BJ (cell line): ENCODE data around the gene PTPN23. TPM values are rescaled to one million over a fixed set of nuclear protein-coding genes. Genes with fewer than 3 reads are reported as not detected.
A peak's percentile ranks its signal among the peaks of the same experiment; 100 is the strongest.

ENCODE experiments used
- CTCF ChIA-PET: fragments of 350-600 bp; formaldehyde crosslinking; extraction: SDS; loops from one replicate; lab custom pipeline; 2021; ENCODE audit warnings: antibody characterized with exemption, inconsistent platforms; lab: Yijun Ruan, JAX
- POLR2A ChIA-PET: fragments of 300-600 bp; sonication (Branson Sonifier 250); formaldehyde crosslinking; extraction: SDS; loops from one replicate; lab custom pipeline; 2021; ENCODE audit warnings: antibody characterized with exemption; lab: Charles Lee
- DNase-seq: peaks from one replicate; pipeline ENCODE4 v3.0.0-alpha.2; 2011; ENCODE audit warnings: low read depth
- H3K27me3 ChIP-seq: 2 replicates; pipeline ENCODE4 v1.6.0; 2011; ENCODE audit warnings: low read length; ENCODE audit not compliant: control insufficient read depth, insufficient read depth
- H3K36me3 ChIP-seq: 2 replicates; pipeline ENCODE4 v1.5.1; 2011; ENCODE audit warnings: low read length; ENCODE audit not compliant: control insufficient read depth, insufficient read depth
- H3K4me3 ChIP-seq: 2 replicates; pipeline ENCODE4 v1.5.1; 2011; ENCODE audit warnings: low read depth, mild to moderate bottlenecking, control low read depth, low read length
- CTCF ChIP-seq: IDR thresholded peaks from 2 replicates; pipeline ENCODE4 v1.5.1; 2011; ENCODE audit warnings: low read depth, mild to moderate bottlenecking, control low read depth, inconsistent platforms, low read length, moderate library complexity; ENCODE audit not compliant: insufficient read depth
- polyA plus RNA-seq: library from polyadenylated mRNA; depleted of rRNA; stranded (reverse); fragments of >200 nt; gene quantifications from 2 replicates; pipeline ENCODE4 v1.2.3, GENCODE V29; 2011

The PTPN23 gene
- polyA plus RNA-seq, 1 experiment = 2.5 TPM

GRCh38 chr3:47436180-47436579 is 55.4 kb downstream of the PTPN23 start:
- CTCF ChIA-PET = interaction anchor here (3.2 kb wide), 1 partner anchor 15 kb away, joined by 23 read pairs; no protein-coding TSS in a partner anchor
- H3K4me3 ChIP-seq = no peak overlapping the region
- POLR2A ChIA-PET = no interaction called here
- no peak for DNase-seq
- no peak for TF ChIP-seq CTCF
- H3K27me3 ChIP-seq = no peaks in the 10 kb centered on the region
- peaks cover 8% of the 10 kb centered on the region for H3K36me3 ChIP-seq

GRCh38 chr3:47440131-47440530 is 59.3 kb downstream of the PTPN23 start:
- peak; percentile 27; the same call in 1 of the 2 replicates for TF ChIP-seq CTCF
- no peak overlapping the region for H3K4me3 ChIP-seq
- H3K36me3 ChIP-seq = peaks cover 1% of the 10 kb centered on the region; the same call in 1 of the 2 replicates
- CTCF ChIA-PET = interaction anchor here (0.8 to 2.1 kb wide), 2 partner anchors 9 to 36 kb away, joined by 3 to 5 read pairs; no protein-coding TSS in a partner anchor
- no peaks in the 10 kb centered on the region for H3K27me3 ChIP-seq
- POLR2A ChIA-PET = no interaction called here
- no peak for DNase-seq

GRCh38 chr3:47441796-47442551 is 61.2 kb downstream of the PTPN23 start:
- H3K36me3 ChIP-seq = peaks cover 1% of the 10 kb centered on the region; the same call in 1 of the 2 replicates
- ChIA-PET CTCF (interaction anchor here (0.9 to 1.5 kb wide), 2 partner anchors 20 to 33 kb away, joined by 3 to 4 read pairs; partner anchors contain the start of gene SCAP), POLR2A (no interaction called here)
- no peak for TF ChIP-seq CTCF
- H3K4me3 ChIP-seq = no peak overlapping the region
- DNase-seq = no peak
- H3K27me3 ChIP-seq = no peaks in the 10 kb centered on the region

- no peak for DNase-seq
- ChIA-PET POLR2A (no interaction called here), CTCF (interaction anchor here (0.6 to 1.1 kb wide), 2 partner anchors 30 to 69 kb away, joined by 3 read pairs; no protein-coding TSS in a partner anchor)
- H3K36me3 ChIP-seq = peaks cover 1% of the 10 kb centered on the region; the same call in 1 of the 2 replicates
- no peak overlapping the region for H3K4me3 ChIP-seq
- no peak for TF ChIP-seq CTCF
- no peaks in the 10 kb centered on the region for H3K27me3 ChIP-seq
Measured at GRCh38 chr3:47443611-47443995, 62.8 kb downstream of the PTPN23 start.

GRCh38 chr3:47444103-47444502 is 63.3 kb downstream of the PTPN23 start:
- no peaks in the 10 kb centered on the region for H3K27me3 ChIP-seq
- no peak overlapping the region for H3K4me3 ChIP-seq
- ChIA-PET POLR2A (no interaction called here), CTCF (interaction anchor here (1.3 to 1.4 kb wide), 2 partner anchors 23 to 31 kb away, joined by 3 to 4 read pairs; partner anchors contain the start of gene SCAP)
- TF ChIP-seq CTCF = no peak
- H3K36me3 ChIP-seq = peaks cover 1% of the 10 kb centered on the region; the same call in 1 of the 2 replicates
- DNase-seq = no peak
